A673 (cell line): ENCODE data around the gene ACSS2. TPM values are rescaled to one million over a fixed set of nuclear protein-coding genes. Genes with fewer than 3 reads are reported as not detected.

ENCODE experiments used
- BruUV-seq: library from RNA; stranded (reverse); fragments of 400-500 nt; replicated peaks from 2 replicates; lab custom pipeline; 2021; lab: Mats Ljungman, UMichigan
- CTCF ChIA-PET: fragments of 300-600 bp; sonication (Branson Sonifier 250); formaldehyde crosslinking; loops from one replicate; lab custom pipeline; 2022; ENCODE audit warnings: antibody characterized with exemption; lab: Charles Lee
- POLR2A ChIA-PET: fragments of 300-600 bp; sonication (Branson Sonifier 250); formaldehyde crosslinking; loops from one replicate; lab custom pipeline; 2022; ENCODE audit warnings: antibody characterized with exemption; ENCODE audit not compliant: low non-redundant PET; lab: Charles Lee
- DNase-seq: peaks from one replicate; pipeline ENCODE4 v3.0.0-alpha.2; 2015; ENCODE audit warnings: low spot score
- H3K27ac ChIP-seq: fragments of 200-600 bp; sonication (generic); 2 replicates; pipeline ENCODE4 v1.5.1; 2016; ENCODE audit warnings: mixed run types, low read depth, mild to moderate bottlenecking, mixed read lengths, antibody characterized with exemption, low read length; ENCODE audit not compliant: poor library complexity, severe bottlenecking
- H3K27me3 ChIP-seq: fragments of 200-600 bp; sonication (generic); replicated peaks from 2 replicates; pipeline ENCODE4 v1.6.1; 2017; ENCODE audit warnings: mixed run types, low read depth, mild to moderate bottlenecking, mixed read lengths, antibody characterized with exemption, low read length; ENCODE audit not compliant: insufficient read depth, poor library complexity
- H3K36me3 ChIP-seq: fragments of 200-600 bp; sonication (generic); 2 replicates; pipeline ENCODE4 v1.6.1; 2016; ENCODE audit warnings: mixed run types, mild to moderate bottlenecking, mixed read lengths, antibody characterized with exemption, low read length; ENCODE audit not compliant: insufficient read depth, poor library complexity, severe bottlenecking
- H3K4me1 ChIP-seq: fragments of 200-600 bp; sonication (generic); 2 replicates; pipeline ENCODE4 v1.6.1; 2017; ENCODE audit warnings: mixed run types, mild to moderate bottlenecking, mixed read lengths, antibody characterized with exemption, low read length; ENCODE audit not compliant: insufficient read depth, poor library complexity, severe bottlenecking
- H3K4me3 ChIP-seq: fragments of 200-600 bp; sonication (generic); 2 replicates; pipeline ENCODE4 v1.5.1; 2016; ENCODE audit warnings: low read depth, mixed run types, mild to moderate bottlenecking, mixed read lengths, low read length; ENCODE audit not compliant: poor library complexity, severe bottlenecking
- H3K9me3 ChIP-seq: fragments of 200-600 bp; sonication (generic); 2 replicates; pipeline ENCODE4 v1.6.1; 2016; ENCODE audit warnings: mixed run types, low read depth, mild to moderate bottlenecking, mixed read lengths, antibody characterized with exemption, low read length; ENCODE audit not compliant: poor library complexity, severe bottlenecking
- CTCF ChIP-seq: fragments of 300-800, 200-600 bp; sonication (generic); conservative IDR thresholded peaks from 2 replicates; pipeline ENCODE4 v1.5.1; 2017; ENCODE audit warnings: low read depth, mild to moderate bottlenecking, antibody characterized with exemption, low read length, moderate library complexity, mixed read lengths
- EZH2 ChIP-seq: fragments of 200-600 bp; sonication (generic); IDR thresholded peaks from 2 replicates; pipeline ENCODE4 v1.6.1; 2017; ENCODE audit warnings: borderline replicate concordance, low read depth, mild to moderate bottlenecking, mixed read lengths, antibody characterized with exemption, low read length; ENCODE audit not compliant: poor library complexity, severe bottlenecking
- intact Hi-C: fragments of 100-400 bp; cut with micrococcal nuclease; formaldehyde crosslinking; loops from one replicate; pipeline ENCODE4 v1.10.0; 2022; ENCODE audit not compliant: unreplicated experiment
- total RNA-seq: library from RNA; stranded (reverse); gene quantifications from 2 replicates; pipeline ENCODE4 v1.2.3, GENCODE V29; 2021

ACSS2 gene
- total RNA-seq, 1 experiment from 2014 or later: 28.7 TPM

GRCh38 chr20:34863421-34863965, 12.9 kb upstream of the ACSS2 start:
- Histone ChIP-seq H3K27me3 (no peaks in the 10 kb centered on the region), H3K36me3 (no peaks in the 10 kb centered on the region), H3K4me3 (no peak overlapping the region), H3K4me1 (no peaks in the 10 kb centered on the region), H3K9me3 (no peaks in the 10 kb centered on the region), H3K27ac (no peak overlapping the region)
- DNase-seq: no peak
- TF ChIP-seq EZH2: no peak
- TF ChIP-seq CTCF: no peak
- ChIA-PET CTCF (no interaction called here), POLR2A (no interaction called here)
- intact Hi-C loops: no loop called here
- no TSS peak for BruUV-seq

- H3K4me3 ChIP-seq: no peak overlapping the region
- H3K4me1 ChIP-seq: no peaks in the 10 kb centered on the region
- no peak for DNase-seq
Observed at GRCh38 chr20:34864216-34864615, 12.2 kb upstream of the ACSS2 start.

GRCh38 chr20:34871320-34871926, 5.0 kb upstream of the ACSS2 start:
- CTCF ChIA-PET: no interaction called here
- POLR2A ChIA-PET: no interaction called here
- intact Hi-C loops: loop anchor here (10.0 kb wide), 2 partner anchors 223 to 273 kb away; partner anchors contain the start of genes EDEM2 and TRPC4AP
- Histone ChIP-seq H3K4me1 (peaks cover 19% of the 10 kb centered on the region), H3K9me3 (no peaks in the 10 kb centered on the region), H3K27ac (no peak overlapping the region), H3K36me3 (no peaks in the 10 kb centered on the region), H3K4me3 (peak overlapping the region; percentile 69), H3K27me3 (no peaks in the 10 kb centered on the region)
- no peak for DNase-seq
- BruUV-seq: no TSS peak
- no peak for TF ChIP-seq EZH2
- no peak for TF ChIP-seq CTCF

More at GRCh38 chr20:34864216-34864615, 12.2 kb upstream of the ACSS2 start:
- Histone ChIP-seq H3K27ac (no peak overlapping the region), H3K36me3 (no peaks in the 10 kb centered on the region), H3K27me3 (no peaks in the 10 kb centered on the region), H3K9me3 (no peaks in the 10 kb centered on the region)
- TF ChIP-seq EZH2 (no peak), CTCF (no peak)
- ChIA-PET POLR2A (no interaction called here), CTCF (no interaction called here)
- BruUV-seq: no TSS peak
- intact Hi-C loops: no loop called here
